ENCODE measurements around the gene BLOC1S1.

DNA sequence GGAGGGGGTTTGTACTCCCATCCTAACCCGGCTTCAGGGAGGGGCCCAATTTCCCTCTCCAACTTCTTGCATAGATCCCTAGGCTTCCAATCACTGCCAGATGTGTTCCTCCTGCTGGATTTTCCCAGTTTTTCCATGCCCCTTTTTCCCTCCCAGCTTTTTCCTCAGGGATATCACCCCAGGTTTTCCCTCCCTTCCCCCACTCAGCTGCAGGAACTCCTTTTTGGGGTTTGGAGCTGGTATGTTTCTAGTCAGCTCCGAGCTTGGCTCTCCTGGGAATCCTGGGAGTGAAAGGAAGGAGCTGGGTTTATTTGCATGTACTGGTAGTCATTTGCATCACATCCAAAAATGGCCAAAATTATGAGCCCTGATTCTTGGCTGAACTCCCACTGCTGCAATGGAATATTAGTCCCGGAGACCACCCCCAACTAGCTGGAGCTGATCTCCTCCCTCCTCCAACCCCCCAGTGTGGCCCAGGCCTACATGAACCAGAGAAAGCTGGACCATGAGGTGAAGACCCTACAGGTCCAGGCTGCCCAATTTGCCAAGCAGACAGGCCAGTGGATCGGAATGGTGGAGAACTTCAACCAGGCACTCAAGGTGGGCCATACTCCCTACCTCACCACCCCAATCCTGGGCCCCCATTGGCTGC is 2.9 kb downstream of the BLOC1S1 start:
- TF ChIP-seq CTCF (IDR thresholded peaks at IDR 0.05) (no peak), POLR2A (IDR thresholded peaks at IDR 0.05) (no peak), POLR2AphosphoS5 (IDR thresholded peaks at IDR 0.05; ENCODE audit: insufficient read depth in 1 of 2, low read depth in 1 of 2) (no peak)

Measured in vagina (tissue), 2 donors.